ENCODE measurements around the gene STX11.

Gene STX11

DNA sequence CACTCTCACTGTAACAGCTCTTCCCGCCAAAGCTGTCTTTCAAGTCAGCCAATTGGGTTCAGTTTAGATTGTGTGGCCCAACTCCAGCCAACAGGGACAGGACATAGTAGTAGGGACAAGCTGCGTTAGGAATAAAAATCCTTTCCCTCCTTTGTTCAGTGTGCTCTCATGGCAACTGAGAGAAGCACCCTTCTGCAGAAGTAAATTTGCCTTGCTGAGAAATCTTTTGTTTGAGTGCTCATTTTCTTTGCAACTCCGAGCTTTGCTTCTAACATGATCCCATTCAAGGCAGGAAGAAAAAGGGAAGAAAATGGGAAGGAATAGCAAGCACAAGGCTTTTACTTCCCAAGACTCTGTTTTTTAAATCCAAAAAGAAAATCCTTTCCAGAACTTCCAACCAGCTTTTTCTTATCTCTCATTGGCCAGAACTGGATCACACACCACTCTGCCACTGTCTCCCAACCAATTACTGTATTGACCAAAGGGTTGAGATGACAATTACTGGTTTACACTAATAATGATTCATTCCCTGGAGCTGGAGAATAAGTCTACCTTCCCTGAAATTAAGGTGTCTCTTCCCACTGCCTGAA, 52.7 kb downstream of the STX11 start:
- DNase-seq (ENCODE audit: extremely low spot score, insufficient read length, low read depth) (no peak), FAIRE-seq (no peak)

DNA sequence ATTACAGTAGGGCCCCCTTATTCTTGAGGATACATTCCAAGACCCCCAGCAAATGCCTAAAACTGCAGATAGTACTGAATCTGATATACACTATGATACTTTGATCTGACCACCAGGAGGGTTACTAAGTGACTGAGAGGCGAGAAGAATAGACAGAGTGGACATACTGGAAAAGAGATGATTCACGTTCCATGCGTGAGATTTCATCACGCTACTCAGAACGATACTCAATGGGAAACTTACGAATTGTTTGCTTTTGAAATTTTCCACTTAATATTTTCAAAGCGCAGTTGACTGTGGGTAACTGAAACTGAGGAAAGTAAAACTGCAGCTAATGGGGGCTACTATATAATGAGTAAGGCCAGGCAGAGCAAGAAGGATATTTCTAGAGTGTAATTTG, 60.8 kb downstream of the STX11 start:
- DNase-seq (ENCODE audit: extremely low spot score, insufficient read length, low read depth), result no peak
- FAIRE-seq, result no peak

DNA sequence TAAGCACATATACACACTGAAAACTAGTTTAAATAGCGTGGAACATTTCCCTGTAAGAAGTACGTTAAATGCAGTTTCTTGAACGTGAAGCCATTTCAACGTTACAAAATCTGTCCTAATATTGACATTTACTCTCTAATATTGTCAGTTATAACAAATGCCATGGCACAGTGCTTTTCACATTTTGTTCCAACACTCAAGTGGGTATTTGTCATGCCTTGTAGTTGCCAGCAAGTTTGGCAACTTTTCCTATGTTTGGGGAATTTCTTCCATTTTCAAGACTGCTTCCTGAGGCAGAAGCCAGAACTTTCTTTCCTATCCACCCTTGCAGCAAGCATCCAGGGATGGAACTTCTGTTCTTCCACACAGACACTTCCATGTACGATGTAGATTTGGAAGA, 63.0 kb downstream of the STX11 start:
- FAIRE-seq, result no peak
- DNase-seq (ENCODE audit: extremely low spot score, insufficient read length, low read depth), result no peak

DNA sequence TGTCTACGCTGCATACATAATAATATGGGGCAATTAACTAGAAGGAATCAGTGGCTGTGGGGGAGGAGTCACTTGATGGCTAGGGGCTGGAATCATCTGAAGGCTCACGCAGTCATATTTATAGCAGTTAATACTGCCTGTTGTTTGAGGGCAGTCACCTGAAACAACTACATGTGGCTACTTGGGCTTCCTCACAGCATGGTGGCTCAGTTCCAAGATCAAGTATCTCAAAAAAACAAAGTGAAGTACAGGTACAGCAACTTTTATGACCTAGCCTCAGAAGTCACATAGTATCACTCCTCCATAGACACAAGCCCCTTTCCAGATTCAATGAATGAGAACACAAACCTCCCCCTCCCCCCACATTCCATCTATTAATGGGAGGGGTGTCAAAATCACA, 63.7 kb downstream of the STX11 start:
- DNase-seq (ENCODE audit: extremely low spot score, insufficient read length, low read depth) (no peak), FAIRE-seq (no peak)

DNA sequence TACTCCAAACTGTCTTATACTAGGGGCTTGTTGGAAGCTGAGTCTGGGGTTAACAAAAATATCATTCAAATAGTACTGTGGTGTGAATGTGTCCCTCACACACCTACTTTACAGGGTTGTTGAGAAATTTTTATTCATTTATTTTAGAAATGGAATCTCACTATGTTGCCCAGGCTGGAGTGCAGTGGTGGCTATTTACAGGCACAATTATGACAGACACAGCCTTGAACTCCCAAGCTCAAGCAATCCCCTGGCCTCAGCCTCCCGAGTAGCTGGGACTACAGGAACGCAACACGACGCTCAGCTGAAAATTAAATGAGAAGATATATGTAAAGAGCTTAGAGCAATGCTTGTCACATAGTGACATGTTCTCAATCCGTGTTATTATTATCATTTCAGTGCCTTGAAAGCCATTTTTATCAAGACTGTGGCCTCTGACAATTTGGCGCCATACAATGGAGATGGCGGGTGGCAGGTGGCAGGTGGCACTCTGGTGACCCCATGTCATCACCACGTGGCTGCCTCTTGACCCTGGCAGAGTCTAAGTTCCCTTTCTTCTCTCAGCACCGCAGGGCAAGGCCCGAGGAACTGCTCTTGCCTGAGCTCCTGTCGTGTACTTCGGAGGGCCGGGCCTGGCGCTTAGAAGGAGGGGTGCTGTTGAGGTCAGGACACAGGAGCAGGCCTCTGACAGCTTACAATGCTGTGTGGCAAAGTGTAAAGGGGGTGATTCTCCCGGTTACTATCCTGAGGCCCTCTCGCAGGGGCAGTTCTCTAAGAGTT, 64.5 kb downstream of the STX11 start:
- FAIRE-seq (no peak), DNase-seq (ENCODE audit: extremely low spot score, insufficient read length, low read depth) (no peak)

DNA sequence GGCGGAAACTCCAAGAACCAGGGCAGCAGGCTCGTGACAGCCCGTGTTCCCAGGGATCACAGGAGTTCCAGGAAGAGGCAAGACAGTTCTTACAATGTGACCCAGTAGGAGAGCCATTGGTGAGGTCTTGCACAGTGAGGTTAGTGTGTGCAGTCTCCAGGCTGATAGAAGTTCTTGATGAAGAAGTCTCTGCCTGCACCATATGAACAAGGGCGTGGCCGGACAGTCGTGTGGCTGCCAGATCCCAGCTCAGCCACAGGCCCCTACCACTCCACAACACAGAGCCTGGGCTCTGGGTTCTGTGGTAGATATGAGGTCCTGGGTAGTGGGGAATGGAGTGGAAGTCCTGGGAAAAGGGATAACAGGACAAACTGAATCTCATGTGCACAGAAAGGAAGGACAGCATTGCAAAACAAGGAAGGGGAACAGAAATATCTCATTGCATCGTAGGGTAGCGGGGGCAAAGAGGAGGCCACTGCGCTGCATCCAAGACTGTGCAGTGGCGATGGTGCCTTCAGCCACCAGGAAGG, 65.2 kb downstream of the STX11 start:
- FAIRE-seq, result no peak
- no peak for DNase-seq (ENCODE audit: extremely low spot score, insufficient read length, low read depth)

DNA sequence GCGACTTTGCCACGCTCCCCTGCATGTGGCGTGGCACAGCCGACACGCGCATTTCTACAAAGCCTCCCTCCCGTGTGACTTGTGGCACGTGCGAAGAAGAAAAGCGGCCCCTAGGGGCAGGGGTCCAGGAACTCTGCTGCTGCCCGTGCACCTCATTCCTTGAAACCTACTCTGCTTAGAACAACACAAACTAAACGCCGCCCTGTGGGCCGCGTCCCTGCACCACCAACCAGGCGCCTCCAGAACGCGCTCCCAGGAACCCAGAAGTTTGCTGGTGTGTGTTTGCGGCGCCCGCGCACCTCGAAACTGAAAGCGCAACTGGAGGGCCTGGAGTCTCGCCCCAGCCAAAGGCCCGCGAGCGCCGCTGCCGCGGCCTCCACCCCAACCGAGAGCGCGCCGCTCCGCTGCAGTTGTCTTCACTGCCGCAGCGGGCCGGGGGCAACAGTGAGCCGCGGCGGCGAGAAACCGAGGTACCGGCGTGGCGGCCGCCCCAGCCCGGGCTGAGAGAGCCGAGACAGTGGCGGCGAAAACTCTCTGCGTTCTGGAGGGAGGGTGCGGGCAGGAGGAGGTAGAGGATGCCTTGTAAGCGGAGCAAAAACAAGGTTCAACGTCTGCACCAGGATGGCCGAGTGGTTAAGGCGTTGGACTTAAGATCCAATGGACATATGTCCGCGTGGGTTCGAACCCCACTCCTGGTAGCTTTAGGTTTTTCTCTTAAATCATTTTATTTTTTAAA, 65.8 kb downstream of the STX11 start:
- DNase-seq (ENCODE audit: extremely low spot score, insufficient read length, low read depth), result peak; percentile 87
- peak; percentile 86 for FAIRE-seq

DNA sequence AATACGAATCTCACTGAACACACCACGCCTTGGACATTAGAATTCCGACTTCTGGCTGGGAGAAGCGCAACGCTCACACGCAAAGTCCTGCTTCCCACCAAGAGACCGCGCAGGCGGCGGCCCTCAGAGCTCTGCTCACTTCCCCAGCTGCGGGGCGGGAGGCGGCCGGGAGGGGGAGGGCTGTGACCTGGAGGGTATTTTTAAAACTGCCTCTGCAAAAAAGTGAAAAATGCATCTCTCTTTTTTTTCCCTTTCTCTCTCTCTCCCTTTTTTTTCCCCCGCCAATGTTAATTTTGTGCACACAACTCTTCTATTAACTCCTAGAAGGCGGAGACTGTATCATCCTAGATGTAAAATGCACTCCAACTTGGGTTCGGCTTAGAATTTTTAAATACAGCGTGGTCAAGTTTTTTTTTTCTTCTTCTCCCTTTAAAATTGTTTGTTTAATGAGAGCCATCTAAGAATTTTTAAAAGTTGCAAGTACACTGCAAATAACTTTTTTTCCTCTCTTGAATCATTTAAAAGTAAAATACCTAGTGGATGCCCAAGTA, 66.4 kb downstream of the STX11 start:
- peak; percentile 44 for FAIRE-seq
- no peak for DNase-seq (ENCODE audit: extremely low spot score, insufficient read length, low read depth)

DNA sequence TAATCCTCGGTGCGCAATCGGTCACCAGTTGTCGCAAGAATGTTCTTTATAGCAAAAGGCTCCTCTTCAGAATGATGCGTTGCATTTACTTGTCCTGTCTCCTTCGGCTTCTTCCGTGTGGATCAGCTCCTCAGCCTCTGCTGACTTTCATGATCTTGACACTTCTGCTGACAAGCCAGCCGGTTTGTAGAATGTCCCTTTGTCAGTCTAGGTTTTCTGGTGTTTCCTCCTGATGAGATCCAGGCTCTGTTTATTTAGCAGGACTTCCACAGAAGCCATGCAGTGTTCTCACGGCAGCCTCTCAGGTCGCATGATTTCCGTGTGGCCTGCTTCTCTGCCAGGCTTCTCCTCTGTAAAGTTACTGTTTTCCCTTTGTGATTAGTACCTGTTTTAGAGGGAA, 66.9 kb downstream of the STX11 start:
- FAIRE-seq, result no peak
- DNase-seq (ENCODE audit: extremely low spot score, insufficient read length, low read depth), result no peak

DNA sequence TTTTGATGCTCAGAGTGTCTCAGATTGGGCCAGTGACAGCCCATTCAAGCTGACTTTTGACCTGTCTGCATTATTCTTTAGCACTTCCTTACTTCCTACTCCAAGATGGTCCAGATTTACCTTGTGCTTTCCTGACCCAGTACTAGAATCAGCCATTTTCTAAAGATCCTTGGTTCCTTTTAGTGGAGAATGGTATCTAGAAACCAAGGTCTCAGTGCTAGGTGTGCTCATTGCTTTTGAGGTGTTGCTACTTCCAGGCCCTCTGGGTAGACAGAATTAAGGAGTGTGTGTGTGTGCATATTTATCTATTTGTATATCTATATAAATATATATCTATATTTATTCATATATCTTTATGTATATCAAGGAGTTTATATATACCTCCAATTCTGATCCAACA, 67.5 kb downstream of the STX11 start:
- FAIRE-seq (no peak), DNase-seq (ENCODE audit: extremely low spot score, insufficient read length, low read depth) (no peak)

DNA sequence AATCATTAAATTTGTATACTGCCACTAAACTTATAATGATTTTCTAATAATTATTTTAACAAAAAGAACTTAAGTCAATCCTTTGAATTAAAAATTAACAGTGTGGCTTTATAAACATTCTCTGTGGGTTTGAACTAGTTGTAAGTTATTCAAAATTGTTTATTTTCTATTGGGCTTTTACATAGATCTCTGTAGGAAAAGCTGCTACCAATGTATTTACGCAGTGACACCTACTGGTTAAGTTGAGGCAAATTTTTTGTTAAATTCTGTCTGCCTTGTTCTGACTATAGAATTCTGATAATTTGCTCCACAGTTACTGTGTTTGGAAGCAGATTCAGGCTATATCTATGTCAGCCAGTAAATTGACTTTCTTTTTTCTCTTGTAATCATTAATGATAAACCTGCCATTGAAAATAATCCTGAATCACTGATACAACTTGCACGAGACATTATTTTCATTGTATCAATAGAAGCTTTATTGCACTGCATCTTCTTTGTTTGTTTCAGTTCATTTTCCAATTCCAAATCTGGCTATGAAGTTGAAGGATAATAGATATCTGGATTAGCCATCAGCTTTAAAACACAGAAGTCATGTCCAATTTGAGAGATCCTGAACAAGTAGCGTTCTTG, 68.9 kb downstream of the STX11 start:
- FAIRE-seq (peak; percentile 78), DNase-seq (ENCODE audit: extremely low spot score, insufficient read length, low read depth) (peak; percentile 26)

DNA sequence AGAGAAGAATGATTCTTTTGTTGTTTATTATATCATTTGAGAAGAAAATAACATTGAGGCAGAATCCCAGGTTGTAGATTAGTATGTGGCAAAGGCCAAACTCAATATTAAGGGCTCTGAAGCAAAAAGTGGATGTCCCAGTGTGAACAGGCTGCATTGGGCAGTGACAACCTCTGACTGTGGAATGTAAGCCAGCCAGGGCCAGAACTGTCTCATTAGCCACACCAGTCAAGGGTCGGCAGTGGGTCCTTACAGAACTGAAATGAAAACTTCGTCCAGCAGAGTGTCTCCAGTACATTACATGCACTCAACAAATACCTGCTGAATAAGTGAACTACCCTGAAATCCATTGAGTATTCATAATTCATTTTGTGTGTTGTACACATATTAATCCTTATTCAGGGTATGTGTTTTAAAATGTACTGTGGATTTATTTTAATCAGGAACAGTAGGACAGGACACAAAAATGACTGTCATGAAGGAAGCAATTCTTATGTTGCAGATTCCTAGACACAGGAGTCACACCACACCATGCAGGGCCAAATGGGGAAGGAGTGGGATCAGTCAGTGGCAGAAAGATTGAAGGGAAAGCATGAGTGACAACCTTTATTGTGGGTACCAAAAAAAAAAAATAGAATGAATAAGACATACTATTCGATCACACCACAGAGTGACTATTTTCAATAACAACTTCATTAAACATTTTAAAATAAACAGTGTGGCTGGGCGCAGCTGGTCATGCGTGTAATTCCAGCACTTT, 69.9 kb downstream of the STX11 start:
- DNase-seq (ENCODE audit: extremely low spot score, insufficient read length, low read depth), result no peak
- no peak for FAIRE-seq

DNA sequence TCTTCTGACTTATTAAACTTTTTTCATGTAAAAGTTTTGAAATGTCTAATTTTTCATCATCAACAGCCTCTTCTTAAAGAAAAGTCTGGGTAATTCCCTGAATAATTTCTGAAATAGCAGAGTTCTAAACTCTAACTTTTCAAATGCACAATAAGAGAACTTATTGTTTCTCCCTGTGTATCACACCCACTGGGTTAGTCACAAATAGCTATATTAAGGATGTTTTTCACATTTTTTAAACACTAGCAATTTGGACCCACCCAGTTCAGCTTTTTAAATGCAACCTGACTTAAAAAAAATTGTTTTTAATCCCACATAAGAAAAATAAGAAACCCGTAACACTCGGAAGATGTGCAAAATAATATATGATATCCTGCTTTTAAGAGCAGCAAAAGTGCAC, 73.4 kb downstream of the STX11 start:
- FAIRE-seq (no peak), DNase-seq (ENCODE audit: extremely low spot score, insufficient read length, low read depth) (no peak)

DNA sequence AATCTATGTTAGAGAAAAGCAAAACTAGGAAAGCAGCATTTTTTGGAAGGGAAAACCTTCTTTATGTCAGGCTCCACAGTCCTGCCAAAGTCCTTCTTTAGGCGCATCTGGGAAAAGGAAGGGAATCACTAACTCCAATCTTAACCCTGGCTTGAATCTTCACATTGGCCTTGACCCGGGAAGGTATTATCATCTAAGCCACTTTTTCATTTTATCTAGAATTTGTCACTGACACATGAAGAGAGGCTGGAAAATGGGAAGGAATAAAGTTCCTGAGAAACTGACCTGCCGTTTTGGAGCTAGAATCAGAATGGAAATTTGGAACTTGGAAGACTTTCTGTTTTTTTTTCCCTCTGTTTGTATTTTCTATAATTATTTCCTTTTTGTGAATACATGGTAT, 81.4 kb downstream of the STX11 start:
- DNase-seq (ENCODE audit: extremely low spot score, insufficient read length, low read depth) (no peak), FAIRE-seq (no peak)

DNA sequence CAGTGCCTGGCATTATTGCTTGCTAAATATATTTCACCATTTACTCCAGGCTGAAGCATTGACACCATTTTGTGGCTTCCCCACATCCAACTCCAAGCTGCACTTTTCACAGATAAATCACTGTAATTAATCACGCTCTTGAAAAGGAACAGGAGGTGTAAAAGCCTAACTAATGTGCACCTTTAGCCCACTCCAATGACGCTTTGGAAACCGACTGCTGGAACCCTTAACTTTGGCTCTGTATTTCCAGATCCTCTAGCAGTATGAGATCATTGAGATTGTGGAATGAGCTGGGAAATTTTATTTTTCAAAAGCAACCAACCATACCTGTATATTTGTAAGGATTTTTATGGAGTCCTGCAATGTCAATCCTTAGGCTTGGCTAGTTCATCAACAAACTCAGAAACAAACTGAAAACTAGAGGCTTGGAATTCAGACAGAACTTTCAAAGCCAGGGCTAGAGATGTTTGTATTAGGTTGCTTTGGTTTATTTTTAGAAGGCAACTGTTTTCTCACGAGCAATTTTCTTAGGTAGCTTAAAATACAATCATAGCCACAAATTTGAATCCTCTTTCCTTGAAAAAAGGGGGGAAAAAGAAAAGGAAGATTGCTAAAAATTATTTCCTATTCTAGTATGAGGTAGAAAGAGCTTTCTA, 82.0 kb downstream of the STX11 start:
- no peak for DNase-seq (ENCODE audit: extremely low spot score, insufficient read length, low read depth)
- no peak for FAIRE-seq

DNA sequence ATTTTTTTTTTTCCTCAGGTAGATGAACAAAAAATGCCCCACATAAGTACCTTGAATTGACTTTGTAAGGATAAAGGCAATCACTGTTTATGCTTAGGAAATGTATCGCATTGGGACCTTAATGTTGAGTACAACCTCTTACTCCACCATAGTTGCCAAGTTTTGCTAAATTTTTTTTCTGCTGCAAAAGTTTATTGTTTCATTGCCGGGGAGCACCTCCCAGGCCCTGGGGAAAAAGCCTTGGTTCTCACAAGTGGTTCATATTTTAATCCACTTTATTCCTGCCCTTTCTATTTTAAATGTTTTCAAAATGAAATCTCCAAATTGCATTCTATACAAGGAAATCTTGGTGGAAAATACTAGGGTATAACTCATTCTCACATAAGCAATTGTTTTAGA, 82.5 kb downstream of the STX11 start:
- FAIRE-seq, result no peak
- DNase-seq (ENCODE audit: extremely low spot score, insufficient read length, low read depth), result no peak

DNA sequence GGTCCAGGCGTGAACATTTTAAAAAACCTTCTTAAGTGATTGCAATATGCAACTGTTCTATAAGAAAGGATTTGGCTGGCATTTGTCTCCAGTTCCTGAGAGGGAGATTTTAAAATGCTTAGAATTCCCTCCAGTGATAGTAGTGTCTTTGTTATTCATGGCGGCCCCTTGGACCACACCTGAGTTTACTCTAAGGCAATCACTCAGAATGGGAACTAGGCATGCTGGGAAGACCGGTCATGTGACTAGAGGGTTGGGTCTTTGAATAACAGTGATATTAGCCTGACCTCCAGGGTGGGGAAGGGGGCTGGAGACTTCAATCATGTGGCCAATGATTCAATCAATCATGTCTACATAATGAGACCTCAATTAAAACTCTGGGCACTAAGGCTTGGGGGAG, 84.1 kb downstream of the STX11 start:
- FAIRE-seq (no peak), DNase-seq (ENCODE audit: extremely low spot score, insufficient read length, low read depth) (no peak)

DNA sequence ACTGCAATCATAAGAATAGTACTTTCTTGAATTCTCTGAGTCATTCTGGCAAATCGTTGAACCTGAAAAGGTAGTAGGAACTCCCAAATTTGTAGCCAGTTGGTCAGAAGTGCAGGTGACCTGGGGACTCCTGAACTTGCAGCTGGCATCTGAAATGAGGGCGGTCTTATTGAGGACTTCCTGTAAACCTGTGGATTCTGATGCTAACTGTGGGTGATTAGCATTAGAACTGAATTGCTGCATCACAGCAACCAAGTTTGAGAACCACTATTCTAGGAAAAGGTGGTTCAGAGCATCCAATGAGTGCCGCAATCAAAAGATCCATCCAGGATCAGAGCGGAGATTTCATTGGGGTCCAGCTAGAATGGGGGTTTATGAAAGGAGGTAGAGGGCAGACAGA, 84.6 kb downstream of the STX11 start:
- no peak for FAIRE-seq
- DNase-seq (ENCODE audit: extremely low spot score, insufficient read length, low read depth), result no peak
